ENCODE measurements around the gene PDF.
"Not testable (repeated sequence)": the region's sequence is repeated elsewhere in the genome, so short reads cannot be mapped to it uniquely, and the experiment has no call there.

The PDF gene, protein sequence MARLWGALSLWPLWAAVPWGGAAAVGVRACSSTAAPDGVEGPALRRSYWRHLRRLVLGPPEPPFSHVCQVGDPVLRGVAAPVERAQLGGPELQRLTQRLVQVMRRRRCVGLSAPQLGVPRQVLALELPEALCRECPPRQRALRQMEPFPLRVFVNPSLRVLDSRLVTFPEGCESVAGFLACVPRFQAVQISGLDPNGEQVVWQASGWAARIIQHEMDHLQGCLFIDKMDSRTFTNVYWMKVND

DNA sequence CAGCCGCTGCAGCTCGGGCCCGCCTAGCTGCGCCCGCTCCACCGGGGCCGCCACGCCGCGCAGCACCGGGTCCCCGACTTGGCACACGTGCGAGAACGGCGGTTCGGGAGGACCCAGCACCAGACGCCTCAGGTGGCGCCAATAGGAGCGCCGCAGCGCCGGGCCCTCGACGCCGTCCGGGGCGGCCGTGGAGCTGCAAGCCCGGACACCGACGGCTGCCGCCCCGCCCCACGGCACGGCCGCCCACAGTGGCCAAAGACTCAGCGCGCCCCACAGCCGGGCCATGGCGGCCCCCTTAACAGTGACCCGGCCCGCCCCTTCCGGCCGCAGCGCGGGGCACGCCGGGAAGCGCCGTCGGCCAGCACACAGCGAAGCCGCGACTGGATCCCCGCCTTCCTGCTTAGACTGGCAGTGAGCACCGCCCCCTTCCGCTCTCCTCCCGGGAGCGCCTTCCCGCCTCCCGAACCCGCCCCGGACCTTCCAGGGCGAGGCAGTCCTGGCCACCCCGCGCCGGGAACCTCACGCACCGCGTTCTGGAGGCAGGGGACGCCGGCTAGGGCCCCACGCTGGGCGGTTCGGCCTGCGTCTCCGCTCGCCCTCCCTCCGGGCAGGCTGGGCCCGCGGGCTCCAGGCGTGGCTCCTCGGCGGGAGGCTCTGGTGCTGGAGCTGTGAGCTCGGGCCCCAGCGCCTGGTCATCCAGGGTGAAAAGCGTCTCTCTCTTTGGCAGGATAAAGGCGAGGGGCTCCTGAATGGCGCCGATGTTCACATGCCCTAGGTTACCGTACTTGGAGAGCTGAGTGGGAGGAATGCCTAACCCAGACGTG is at the start of gene PDF:
Gene PDF (minus strand): TSS at position 303 of the 824 bp plus-strand sequence. CDS start 18 bp downstream, at position 285.
- DNase-seq (ENCODE audit: low spot score): peak; percentile 96

DNA sequence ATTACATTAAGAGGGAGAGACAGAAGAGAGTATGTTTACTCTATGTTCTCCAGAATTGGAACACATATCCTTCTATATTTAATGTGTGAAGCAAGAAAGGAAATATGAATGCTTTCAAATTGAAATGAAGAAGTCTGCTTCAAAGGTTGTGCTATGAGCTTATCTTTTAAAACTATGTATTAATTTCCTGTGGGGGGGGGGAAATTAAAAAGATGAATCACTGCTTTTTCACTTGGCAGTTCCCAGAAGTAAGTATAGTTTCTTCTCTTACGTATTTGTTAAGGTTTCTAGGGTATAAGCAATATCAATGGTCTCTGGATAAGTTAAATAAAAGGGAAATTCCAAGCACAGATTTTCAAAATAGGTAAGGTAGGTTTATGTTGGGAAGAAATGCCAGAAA is 48.4 kb upstream of the PDF start:
- no peak for DNase-seq (ENCODE audit: low spot score)

DNA sequence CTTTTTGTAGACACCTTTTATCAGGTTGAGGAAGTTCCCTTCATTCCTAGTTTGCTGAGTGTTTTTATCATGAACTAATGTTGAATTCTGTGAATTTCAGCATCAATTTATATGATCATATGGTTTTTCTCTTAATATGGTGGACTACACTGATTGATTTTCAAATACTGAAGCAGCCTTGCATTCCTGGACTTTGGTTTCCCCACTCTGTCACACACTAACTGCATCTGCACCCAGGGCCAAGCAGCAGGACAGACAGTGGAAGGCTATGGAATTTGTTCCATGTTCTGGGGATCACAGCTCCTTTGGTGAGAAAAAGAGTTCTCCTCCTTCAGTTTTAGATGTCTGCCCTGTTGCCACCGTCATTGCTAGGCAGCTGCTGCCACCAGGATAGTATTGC is 47.6 kb upstream of the PDF start:
- no peak for DNase-seq (ENCODE audit: low spot score)

DNA sequence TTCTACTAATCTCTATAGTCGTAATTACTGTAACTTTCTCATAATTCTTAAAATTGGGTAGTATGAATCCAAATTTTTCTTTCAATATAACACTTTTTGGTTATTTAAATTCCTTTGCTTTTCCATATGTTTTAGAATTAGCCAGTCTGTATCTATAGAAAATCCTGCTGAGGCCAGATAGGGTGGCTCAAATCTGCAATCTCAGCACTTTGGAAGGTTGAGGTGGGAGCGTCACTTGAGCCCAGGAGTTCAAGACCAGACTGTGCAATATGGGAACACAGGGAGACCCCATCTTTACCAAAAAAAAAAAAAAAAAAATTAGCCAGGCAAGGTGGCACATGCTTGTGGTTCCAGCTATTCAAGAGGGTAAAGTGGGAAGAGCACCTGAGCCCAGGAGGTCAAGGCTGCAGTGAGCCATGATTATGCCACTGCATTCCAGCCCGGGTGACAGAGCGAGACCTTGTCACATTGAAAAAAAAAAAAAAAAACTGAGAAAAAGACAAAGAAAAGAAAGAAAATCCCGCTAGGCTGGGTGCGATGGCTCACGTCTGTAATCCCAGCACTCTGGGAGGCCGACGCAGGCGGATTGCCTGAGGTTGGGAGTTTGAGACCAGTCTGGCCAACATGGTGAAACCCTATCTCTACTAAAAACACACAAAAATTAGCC is 46.1 kb upstream of the PDF start:
- no peak for DNase-seq (ENCODE audit: low spot score)

DNA sequence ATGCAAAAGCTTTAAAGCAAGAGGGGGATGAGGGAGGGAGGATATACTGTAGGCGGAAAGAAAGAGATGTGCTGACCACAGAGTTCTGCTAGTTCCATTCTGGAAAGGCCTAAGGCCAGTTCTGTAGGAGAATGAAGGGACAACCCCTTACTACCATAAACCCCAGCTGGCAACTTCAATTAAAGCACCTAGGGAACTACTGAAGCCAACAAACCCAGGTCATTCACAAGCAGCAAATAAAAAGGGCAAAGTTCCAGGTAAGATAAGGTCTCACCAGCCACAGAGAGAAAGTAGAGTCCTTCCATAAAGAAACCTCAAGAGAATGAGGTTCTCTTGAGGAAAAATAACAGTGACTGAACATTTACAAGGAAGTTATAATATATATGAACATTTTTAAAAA is 42.6 kb upstream of the PDF start:
- no peak for DNase-seq (ENCODE audit: low spot score)

DNA sequence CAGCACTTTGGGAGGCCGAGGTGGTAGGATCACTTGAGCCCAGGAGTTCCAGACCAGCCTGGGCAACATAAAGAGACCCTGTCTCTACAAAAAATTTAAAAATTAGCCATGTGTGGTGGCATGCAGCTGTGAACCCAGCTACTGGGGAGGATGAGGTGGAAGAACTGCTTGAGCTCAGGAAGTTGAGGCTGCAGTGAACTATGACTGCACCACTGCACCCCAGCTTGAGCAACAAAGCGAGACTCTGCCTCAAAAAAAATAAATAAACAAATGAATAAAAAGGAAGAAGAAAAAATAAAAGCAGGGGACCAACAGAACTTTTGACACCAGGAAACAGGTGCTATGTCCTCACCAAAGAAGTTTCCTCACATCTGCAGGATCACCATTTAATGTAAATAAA is 41.2 kb upstream of the PDF start:
- DNase-seq (ENCODE audit: low spot score): no peak

DNA sequence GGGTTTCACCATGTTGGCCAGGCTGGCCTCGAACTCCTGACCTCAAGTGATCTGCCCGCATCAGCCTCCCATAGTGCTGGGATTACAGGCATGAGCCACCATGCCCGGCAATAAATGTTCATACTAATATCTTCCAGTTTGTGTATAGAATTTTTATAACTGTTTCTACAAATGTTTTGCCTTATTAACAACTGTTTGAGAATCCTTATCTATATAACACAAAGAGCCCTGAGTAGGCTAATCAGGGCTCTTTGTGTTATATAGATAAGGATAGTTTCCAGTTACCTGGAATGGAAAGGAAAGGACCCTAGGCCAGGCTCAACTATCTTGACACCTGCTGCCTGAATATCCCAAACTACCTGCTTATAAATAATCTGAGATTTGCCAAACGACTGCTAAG is 38.5 kb upstream of the PDF start:
- no peak for DNase-seq (ENCODE audit: low spot score)

DNA sequence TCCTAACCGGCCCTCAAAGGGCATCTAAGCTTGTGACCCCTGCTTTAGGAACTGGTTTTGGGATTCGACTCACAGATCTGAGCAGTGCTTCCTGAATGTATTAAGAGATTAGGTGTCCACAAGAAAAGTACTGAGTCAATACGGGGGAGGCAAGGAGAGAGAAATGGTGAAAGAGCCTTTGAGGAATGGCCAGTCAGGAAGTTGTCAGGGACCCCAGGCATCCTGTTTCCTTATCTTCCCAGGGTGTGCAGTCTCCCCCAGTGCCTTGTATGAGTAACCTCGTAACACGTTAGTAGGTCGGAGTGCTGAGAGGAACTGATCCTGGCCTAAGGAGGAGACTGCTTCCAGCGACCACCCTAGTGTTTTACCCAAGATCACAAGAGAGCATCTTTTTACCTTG is 37.6 kb upstream of the PDF start:
- no peak for DNase-seq (ENCODE audit: low spot score)

DNA sequence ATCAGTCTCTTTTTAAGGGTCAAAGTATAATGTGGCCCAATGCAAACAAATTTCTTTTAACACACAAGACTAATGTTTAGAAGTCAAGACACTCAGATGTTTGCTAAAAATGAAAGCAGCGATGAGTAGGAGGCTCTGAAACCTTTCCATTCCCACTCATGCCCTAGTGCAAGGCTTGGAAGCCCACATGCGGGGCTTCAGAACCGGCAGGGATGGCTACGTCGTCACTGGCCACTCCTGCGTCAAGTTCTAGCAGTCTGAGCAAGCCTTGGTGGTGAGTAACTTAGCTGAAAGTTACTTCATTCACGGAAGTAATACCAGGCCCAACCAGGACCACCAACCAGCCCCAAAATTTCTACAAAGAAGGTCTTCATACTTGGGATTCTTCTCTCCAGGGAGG is 36.0 kb upstream of the PDF start:
- no peak for DNase-seq (ENCODE audit: low spot score)

DNA sequence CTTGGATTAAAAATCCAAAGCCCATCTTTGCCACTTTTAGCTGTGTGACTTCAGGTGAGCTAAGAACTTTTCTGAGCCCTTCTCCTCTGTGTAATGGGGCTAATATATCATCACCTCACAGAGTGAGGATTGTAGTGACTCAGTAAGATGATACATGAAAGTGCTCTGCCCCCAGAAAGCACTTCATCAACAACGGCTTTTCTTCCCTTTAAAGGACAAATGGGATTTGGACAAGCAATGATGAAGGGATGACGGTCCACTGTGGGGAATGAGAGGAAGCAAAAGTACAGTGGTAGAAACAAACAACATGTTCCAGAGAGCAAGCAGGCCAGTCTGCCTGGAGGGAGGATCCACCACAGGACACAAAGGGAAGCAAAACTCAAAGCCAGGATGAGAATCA is 35.5 kb upstream of the PDF start:
- no peak for DNase-seq (ENCODE audit: low spot score)

DNA sequence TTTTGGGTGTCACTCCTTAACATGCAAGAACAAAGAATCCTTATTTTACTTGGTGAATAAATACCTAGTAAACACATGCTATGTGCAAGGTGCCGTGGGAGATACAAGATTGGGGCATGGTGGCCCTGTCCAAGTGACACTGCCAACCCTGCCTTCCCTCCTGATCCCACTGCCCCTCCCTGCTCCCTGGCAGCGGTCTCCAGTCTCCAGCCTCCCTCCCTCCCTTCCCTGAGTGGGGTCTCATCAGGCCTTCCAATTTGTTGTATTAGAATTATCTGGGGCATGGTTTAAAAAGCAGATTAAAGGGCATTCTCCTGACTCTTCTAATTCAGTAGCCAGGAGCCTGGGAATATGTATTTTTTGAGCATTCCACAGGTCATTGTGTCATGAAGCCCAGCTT is 33.7 kb upstream of the PDF start:
- DNase-seq (ENCODE audit: low spot score): no peak

DNA sequence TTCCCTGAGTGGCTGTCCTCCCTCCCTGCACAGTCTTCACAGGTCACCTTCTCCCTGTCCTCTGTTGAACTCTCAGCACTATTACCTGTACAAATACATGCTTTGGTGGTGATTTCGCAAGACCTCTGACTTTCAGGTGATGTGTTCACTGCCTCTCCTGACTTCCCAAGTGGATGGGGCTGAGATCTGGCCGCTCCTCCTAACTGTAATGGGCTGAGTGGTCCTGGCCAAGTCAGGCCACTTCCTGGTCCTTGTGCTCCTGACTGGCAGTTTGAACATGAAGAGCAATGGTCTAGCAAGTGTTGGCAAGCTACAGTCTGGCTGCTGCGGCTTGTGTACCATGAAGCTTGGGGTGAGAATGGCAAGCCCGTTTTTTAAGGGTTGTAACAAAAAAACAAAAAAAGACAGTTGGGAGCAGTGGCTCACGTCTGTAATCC is 32.9 kb upstream of the PDF start:
- no peak for DNase-seq (ENCODE audit: low spot score)

DNA sequence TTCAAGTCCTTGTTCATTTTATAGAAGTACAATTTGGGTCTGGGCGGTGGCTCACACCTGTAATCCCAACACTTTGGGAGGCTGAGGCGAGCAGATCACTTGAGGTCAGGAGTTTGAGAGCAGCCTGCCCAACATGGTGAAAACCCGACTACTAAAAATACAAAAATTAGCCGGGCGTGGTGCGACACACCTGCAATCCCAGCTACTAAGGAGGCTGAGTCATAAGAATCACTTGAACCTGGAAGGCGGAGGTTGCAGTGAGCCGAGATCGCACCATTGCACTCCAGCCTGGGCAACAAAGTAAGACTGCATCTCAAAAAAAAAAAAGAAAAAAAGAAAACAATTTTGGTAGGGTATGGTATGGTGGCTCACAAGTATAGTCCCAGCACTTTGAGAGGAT is 29.7 kb upstream of the PDF start:
- not testable (repeated sequence) for DNase-seq (ENCODE audit: low spot score)

DNA sequence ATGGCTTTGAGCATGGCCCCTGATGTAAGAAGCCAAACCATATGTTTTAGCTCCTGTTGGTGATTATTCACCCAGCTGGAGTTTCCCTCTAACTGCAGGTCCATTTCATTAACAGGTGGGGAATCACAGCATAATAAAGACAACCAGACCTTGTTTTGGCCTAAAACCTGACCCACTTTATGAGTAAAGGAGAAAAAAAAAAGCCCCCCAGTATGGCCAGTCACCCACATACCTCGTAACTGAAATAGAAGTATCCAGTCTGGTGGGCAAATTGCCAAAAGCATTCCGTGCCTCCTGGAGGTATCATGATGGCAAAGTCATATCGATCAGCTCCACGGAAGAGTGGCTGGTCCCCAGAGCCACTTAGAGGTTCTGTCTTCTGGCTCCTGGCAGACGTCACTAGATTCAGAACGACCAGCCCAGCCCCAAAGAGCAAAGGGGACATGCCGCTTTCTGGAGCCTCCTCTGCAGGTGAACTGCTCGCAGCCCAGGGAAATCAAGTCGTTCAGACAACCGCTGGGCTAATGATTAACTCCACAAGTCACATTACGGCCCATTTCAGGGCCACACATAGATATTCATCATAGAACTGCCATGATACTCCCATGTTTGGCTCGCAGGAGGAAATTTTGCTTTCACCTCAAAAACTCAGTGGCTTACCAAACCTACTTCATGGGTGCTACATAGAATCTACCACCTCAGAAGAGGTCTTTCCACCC is 21.1 kb upstream of the PDF start, which contains the start of gene TMED6:
Gene TMED6 (minus strand): TSS at position 478 of the 719 bp plus-strand sequence. CDS start 33 bp downstream, at position 445.
- DNase-seq (ENCODE audit: low spot score): peak; percentile 48

DNA sequence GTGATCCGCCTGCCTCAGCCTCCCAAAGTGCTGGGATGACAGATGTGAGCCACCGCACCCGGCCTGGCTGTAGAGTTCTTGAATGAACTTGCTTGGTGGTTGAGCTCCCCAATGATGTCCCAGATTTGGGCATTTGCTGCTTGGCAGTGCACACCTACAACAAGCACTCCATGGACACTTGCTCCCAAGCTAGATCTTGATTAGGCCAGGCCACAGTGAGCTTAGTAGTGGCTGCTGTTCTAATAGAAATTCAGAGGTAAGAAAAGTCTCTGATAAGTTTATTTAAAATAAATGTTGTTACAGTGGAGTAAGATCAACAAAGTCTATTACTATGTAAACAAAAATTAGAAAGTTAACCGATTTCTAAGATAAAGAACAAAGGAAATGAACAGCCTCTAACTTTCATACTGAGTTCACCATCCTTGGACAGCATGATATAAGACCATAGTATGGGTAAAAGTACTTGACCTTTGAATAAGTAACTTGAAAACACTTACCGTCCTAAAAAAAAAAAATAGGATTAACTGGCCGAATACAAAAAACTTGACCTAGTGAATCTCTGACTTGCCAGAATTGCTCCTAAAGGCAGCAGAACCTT is 20.2 kb upstream of the PDF start:
- no peak for DNase-seq (ENCODE audit: low spot score)

DNA sequence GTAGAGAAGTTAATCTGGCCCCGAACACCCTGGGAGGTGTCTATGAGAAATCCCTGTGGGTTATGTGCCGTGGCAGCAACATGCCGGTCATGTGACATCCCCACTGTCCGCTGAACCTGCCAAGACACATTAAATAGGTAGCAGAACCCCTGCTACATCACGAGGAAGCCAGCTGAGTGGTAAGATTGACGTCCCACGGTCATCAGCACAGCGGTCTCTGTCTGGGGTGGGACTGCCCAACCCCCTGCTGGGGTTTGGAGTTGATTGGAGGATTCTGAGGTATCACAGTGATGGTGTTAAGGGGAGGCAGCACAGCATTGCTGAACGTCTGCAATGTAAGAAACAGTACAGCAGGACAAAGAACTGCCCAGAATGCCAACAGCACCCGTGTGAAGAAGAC is 19.1 kb upstream of the PDF start:
- no peak for DNase-seq (ENCODE audit: low spot score)

DNA sequence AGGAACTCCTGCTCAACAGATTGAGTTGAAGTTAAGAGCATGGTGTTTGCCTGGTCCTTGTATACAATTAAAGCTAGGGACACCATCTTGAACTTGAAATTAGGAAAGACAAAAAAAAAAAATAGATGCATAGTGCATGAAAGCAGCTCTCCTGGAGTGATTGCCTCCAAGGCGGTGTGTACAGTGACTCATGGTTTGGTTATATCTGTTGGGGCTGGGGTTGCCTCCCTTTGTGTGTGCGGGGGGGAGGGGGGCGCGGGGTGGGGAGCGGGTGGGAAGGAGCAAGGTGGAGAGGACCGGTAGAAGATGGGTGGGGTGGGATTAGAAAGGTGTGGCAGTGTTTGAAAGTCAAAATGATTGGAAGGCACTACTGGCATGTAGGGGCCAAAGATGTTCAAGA is 17.8 kb upstream of the PDF start:
- DNase-seq (ENCODE audit: low spot score): no peak

DNA sequence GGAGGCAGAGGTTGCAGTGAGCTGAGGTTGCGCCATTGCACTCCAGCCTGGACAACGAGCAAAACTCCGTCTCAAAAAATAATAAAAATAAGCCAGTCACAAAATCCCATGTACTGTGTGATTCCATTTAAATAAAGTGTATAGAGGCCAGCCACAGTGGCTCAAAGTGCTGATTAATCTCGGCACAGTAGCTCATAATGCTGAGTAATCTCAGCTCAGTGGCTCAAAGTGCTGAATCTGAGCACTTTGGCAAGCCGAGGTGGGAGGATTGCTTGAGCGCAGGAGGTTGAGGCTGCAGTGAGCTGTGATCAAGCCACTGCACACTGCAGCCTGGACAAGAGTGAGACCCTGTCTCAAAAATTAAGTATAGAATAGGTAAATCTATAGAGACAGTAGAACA is 16.3 kb upstream of the PDF start:
- no peak for DNase-seq (ENCODE audit: low spot score)

DNA sequence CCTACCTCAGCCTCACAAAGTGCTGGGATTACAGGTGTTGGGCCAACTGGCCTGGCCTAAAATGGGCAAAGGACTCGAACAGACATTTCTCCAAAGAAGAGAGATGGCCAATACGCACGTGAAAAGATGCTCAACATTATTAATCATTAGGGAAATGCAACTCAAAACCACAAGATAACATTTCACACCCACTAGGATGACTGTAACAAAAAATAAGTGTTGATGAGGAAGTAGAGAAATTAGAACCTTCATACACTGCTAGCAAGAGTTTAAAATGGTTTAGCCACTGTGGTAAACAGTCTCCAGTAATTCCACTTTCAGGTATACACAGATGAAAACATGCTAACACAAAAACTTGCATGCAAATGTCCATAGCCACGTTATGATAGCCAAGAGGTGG is 15.5 kb upstream of the PDF start:
- DNase-seq (ENCODE audit: low spot score): no peak

DNA sequence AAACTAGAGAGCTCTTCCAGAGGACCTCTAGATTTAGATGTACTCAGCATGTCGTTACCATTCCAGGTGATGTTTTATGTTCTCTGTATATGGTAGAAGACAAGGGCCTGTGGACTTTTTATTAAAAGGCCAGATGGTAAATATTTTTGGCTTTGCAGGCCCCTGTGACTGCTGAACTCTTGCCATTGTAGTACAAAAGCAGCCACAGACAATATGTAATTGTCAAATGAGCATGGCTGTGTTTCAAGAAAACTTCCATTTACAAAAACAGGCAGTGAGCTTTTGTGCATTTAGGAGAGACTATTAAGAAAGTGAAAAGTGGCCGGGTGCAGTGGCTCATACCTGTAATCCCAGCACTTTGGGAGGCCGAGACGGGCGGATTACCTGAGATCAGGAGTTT is 13.8 kb upstream of the PDF start:
- no peak for DNase-seq (ENCODE audit: low spot score)

DNA sequence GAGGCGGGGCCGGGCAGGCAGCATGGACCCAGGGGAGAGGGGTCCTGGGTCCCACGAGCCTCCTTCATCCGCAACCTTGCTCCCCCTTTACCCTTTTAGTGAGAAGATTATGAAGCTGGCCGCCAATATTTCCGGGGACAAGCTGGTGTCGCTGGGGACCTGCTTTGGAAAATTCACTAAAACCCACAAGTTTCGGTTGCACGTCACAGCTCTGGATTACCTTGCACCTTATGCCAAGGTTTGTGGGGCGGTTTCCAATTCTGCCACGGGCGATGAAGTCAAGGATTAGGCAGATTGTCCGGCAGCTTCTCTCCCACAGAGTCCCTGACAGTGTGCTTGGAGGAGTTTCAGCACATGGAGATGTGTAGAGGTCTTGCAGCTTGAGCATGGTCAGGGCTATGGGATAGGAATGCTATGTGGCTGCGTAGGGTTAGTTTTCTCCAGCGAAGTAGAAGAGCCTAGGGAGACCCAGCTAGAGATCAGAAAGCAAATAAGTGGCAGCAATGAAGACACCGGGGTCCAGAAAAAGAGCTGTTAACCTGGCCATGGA is 9.8 kb upstream of the PDF start:
- DNase-seq (ENCODE audit: low spot score): no peak
